ENCODE measurements around the gene CDH15.
"Not testable (repeated sequence)": the region's sequence is repeated elsewhere in the genome, so short reads cannot be mapped to it uniquely, and the experiment has no call there.

Gene CDH15

DNA sequence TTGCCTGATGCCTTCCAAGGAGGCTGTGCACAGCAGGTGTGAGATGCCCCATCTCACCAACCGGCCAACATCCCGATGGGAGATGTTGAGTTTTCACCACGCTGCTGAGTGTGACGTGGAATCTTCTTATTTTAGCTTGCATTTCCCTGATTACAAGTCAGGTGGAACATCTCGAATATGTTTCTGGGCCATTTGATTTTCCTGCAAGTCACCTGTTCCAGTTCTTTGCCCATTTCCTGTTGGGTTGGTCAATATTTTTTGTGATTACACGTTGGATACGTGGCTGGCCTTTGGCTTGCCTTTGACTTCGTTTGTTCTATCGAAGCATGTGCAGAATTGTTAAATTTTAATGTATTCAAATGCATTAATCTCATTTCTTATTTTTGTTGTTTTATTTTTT, 8.3 kb upstream of the CDH15 start:
- Histone ChIP-seq H3K27me3 (ENCODE audit: control insufficient read depth, low read length) (no peaks in the 10 kb centered on the region), H3F3A (ENCODE audit: control insufficient read depth, insufficient read depth) (peaks cover 6% of the 10 kb centered on the region), H3K9me2 (replicated peaks; ENCODE audit: control insufficient read depth, low read length) (no peaks in the 10 kb centered on the region), H3K79me2 (ENCODE audit: control insufficient read depth, low read length) (no peaks in the 10 kb centered on the region), H3K4me2 (ENCODE audit: low read length) (no peak overlapping the region), H3K4me3 (ENCODE audit: low read length) (no peak overlapping the region), H3K27ac (ENCODE audit: low read depth, low read length) (no peak overlapping the region), H3K9me3 (ENCODE audit: control insufficient read depth, insufficient read depth, low read length) (peaks cover 15% of the 10 kb centered on the region; the same call in 1 of the 2 replicates), H3K4me1 (ENCODE audit: control insufficient read depth, low read length) (peaks cover 17% of the 10 kb centered on the region), H3K36me3 (ENCODE audit: control insufficient read depth, low read length) (no peaks in the 10 kb centered on the region), H4K20me1 (ENCODE audit: control insufficient read depth, insufficient read depth, low read depth, low read length) (no peaks in the 10 kb centered on the region)
- TF ChIP-seq, protein P1, sequence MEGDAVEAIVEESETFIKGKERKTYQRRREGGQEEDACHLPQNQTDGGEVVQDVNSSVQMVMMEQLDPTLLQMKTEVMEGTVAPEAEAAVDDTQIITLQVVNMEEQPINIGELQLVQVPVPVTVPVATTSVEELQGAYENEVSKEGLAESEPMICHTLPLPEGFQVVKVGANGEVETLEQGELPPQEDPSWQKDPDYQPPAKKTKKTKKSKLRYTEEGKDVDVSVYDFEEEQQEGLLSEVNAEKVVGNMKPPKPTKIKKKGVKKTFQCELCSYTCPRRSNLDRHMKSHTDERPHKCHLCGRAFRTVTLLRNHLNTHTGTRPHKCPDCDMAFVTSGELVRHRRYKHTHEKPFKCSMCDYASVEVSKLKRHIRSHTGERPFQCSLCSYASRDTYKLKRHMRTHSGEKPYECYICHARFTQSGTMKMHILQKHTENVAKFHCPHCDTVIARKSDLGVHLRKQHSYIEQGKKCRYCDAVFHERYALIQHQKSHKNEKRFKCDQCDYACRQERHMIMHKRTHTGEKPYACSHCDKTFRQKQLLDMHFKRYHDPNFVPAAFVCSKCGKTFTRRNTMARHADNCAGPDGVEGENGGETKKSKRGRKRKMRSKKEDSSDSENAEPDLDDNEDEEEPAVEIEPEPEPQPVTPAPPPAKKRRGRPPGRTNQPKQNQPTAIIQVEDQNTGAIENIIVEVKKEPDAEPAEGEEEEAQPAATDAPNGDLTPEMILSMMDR (IDR thresholded peaks at IDR 0.05; ENCODE audit: low read depth, low read length, poor library complexity, severe bottlenecking), result no peak
- TF ChIP-seq EZH2phosphoT487 (IDR thresholded peaks at IDR 0.05; ENCODE audit: borderline replicate concordance, low read length), result no peak

DNA sequence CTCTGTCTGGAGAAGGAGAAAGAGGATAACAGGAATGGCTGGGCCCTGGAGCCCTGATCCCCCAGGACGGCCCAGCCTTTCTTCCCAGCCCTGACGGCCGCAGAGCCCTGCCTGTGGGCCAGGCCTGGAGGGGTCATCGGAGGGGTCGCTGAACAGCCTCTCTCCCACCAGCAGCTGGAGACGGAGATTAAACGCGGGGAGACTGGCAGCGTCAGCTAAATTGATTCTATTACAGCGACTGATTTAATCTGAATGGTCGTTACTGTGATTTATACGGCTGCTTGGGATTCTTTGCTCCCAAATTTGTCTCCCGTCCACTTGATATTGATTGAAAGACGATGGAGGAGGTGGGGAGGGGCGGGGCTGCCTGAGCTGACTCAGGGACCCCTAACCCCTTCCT, 7.1 kb upstream of the CDH15 start:
- H3K4me3 ChIP-seq (ENCODE audit: low read length), result no peak overlapping the region
- H3K9me3 ChIP-seq (ENCODE audit: control insufficient read depth, insufficient read depth, low read length), result peaks cover 4% of the 10 kb centered on the region; the same call in 1 of the 2 replicates
- no peaks in the 10 kb centered on the region for H3K79me2 ChIP-seq (ENCODE audit: control insufficient read depth, low read length)
- no peak overlapping the region for H3K27ac ChIP-seq (ENCODE audit: low read depth, low read length)
- no peaks in the 10 kb centered on the region for H4K20me1 ChIP-seq (ENCODE audit: control insufficient read depth, insufficient read depth, low read depth, low read length)
- H3K27me3 ChIP-seq (ENCODE audit: control insufficient read depth, low read length), result no peaks in the 10 kb centered on the region; the same call in 1 of the 2 replicates
- 0 out of 2 replicates have a peak, but pooled peaks cover 2% of the 10 kb centered on the region for H3F3A ChIP-seq (ENCODE audit: control insufficient read depth, insufficient read depth)
- H3K4me1 ChIP-seq (ENCODE audit: control insufficient read depth, low read length), result peaks cover 29% of the 10 kb centered on the region
- H3K36me3 ChIP-seq (ENCODE audit: control insufficient read depth, low read length), result no peaks in the 10 kb centered on the region
- no peaks in the 10 kb centered on the region for H3K9me2 ChIP-seq (replicated peaks; ENCODE audit: control insufficient read depth, low read length)
- H3K4me2 ChIP-seq (ENCODE audit: low read length), result no peak overlapping the region
- TF ChIP-seq, protein P1 (IDR thresholded peaks at IDR 0.05; ENCODE audit: low read depth, low read length, poor library complexity, severe bottlenecking), result no peak
- no peak for TF ChIP-seq EZH2phosphoT487 (IDR thresholded peaks at IDR 0.05; ENCODE audit: borderline replicate concordance, low read length)

DNA sequence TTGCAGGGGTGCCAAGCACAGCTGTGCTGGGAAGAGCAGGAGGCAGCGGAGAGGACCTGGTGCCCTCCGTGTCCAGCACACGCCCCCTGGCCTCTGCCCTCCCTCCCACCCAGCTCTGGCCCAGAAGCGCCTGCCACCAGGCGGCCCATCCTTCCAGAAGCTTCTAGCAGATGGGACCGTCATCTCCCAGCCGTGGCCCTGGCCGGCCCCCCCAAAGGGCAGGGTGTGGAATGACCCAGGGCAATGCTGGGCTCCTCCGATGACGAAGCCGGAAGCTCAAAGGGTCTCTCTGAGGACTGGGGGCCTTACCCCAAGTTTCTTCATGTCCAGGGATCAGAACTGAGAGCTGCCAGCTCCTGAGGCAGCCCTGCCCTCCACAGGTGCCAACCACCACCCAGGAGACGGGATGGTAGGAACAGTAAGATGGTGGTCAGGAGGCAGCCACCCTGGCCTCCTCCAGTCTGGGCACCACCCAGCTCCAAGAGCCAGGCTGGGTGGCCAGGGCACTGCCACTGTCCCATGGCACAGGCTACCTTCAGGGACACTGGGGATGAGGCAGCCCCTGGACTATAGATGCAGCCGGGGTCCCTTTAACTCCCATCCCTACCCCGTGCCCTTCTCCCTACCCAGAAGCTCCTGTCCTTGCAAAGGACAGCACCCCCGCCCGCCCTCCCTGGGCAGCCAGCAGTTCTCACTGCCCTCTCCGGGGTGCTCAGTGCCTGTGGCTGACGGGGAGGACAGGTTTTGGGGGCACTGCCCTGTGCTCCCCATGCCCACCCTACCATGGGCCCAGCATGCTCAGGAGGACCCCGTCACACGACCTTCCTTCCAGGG, 6.5 kb upstream of the CDH15 start:
- TF ChIP-seq EZH2phosphoT487 (IDR thresholded peaks at IDR 0.05; ENCODE audit: borderline replicate concordance, low read length), result no peak
- TF ChIP-seq, protein P1 (IDR thresholded peaks at IDR 0.05; ENCODE audit: low read depth, low read length, poor library complexity, severe bottlenecking), result no peak
- Histone ChIP-seq H3K4me2 (ENCODE audit: low read length) (no peak overlapping the region), H3K4me1 (ENCODE audit: control insufficient read depth, low read length) (peaks cover 34% of the 10 kb centered on the region), H3K27ac (ENCODE audit: low read depth, low read length) (no peak overlapping the region), H3K27me3 (ENCODE audit: control insufficient read depth, low read length) (peaks cover 6% of the 10 kb centered on the region), H3F3A (ENCODE audit: control insufficient read depth, insufficient read depth) (0 out of 2 replicates have a peak, but pooled peaks cover 2% of the 10 kb centered on the region), H3K36me3 (ENCODE audit: control insufficient read depth, low read length) (no peaks in the 10 kb centered on the region), H3K4me3 (ENCODE audit: low read length) (no peak overlapping the region), H3K9me2 (replicated peaks; ENCODE audit: control insufficient read depth, low read length) (no peaks in the 10 kb centered on the region), H3K9me3 (ENCODE audit: control insufficient read depth, insufficient read depth, low read length) (no peaks in the 10 kb centered on the region), H4K20me1 (ENCODE audit: control insufficient read depth, insufficient read depth, low read depth, low read length) (no peaks in the 10 kb centered on the region), H3K79me2 (ENCODE audit: control insufficient read depth, low read length) (no peaks in the 10 kb centered on the region)

DNA sequence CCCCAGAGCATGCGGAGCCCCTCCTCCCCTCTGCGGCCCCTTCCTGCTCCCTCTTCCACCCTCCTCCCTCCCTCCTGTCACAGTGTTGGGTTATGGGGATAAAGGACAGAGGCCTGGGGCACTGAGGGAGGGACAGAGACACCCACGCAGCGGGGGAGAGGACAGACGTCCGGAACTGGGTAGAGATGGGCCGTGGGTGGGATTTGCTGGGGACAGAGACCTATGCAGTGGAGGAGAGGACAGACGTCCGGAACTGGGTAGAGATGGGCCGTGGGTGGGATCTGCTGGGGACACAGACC, 5.9 kb upstream of the CDH15 start:
- H3K4me3 ChIP-seq (ENCODE audit: low read length); H3K4me2 ChIP-seq (ENCODE audit: low read length); H3K36me3 ChIP-seq (ENCODE audit: control insufficient read depth, low read length); H3K9me3 ChIP-seq (ENCODE audit: control insufficient read depth, insufficient read depth, low read length); H3K79me2 ChIP-seq (ENCODE audit: control insufficient read depth, low read length); H3K27ac ChIP-seq (ENCODE audit: low read depth, low read length); H3K9me2 ChIP-seq (replicated peaks; ENCODE audit: control insufficient read depth, low read length); H4K20me1 ChIP-seq (ENCODE audit: control insufficient read depth, insufficient read depth, low read depth, low read length); H3F3A ChIP-seq (ENCODE audit: control insufficient read depth, insufficient read depth): not testable (repeated sequence)
- Histone ChIP-seq H3K4me1 (ENCODE audit: control insufficient read depth, low read length) (peaks cover 40% of the 10 kb centered on the region), H3K27me3 (ENCODE audit: control insufficient read depth, low read length) (peaks cover 12% of the 10 kb centered on the region)
